Hematopoietic multipotent progenitor cell (in vitro differentiated cells): ENCODE measurements around the gene LRRC4C. TPM values are rescaled to one million over a fixed set of nuclear protein-coding genes. Genes with fewer than 3 reads are reported as not detected.

ENCODE experiments used
- DNase-seq, 3 donors: peaks; one replicate each; pipeline ENCODE4 v3.0.0-alpha.2; 2011 to 2015; ENCODE audit warnings: low read depth in 2 of 3, low spot score in 2 of 3
- total RNA-seq: library from RNA; depleted of rRNA; stranded (reverse); fragments of >200 nt; gene quantifications from one replicate; pipeline ENCODE4 v1.2.3, GENCODE V29; 2012

Gene LRRC4C
- total RNA-seq, 1 donor = 1.9 TPM

DNA sequence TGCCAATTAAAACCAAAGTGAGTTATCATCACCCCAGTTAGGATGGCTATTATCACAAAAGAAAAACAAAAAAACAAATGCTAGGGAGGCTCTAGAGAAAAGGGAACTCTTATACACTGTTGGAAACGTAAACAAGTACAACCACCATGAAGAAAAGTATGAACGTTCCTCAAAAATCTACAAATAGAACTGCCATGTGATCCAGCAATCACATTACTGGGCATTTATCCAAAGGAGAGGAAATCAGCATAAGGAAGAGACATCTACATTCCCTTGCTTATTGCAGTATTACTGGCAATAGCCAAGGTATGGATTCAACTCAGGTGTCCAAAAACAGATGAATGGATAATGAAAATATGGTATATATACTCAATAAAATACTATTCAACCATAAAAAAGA lies 1145.1 kb downstream of the LRRC4C start:
- DNase-seq = no peak

DNA sequence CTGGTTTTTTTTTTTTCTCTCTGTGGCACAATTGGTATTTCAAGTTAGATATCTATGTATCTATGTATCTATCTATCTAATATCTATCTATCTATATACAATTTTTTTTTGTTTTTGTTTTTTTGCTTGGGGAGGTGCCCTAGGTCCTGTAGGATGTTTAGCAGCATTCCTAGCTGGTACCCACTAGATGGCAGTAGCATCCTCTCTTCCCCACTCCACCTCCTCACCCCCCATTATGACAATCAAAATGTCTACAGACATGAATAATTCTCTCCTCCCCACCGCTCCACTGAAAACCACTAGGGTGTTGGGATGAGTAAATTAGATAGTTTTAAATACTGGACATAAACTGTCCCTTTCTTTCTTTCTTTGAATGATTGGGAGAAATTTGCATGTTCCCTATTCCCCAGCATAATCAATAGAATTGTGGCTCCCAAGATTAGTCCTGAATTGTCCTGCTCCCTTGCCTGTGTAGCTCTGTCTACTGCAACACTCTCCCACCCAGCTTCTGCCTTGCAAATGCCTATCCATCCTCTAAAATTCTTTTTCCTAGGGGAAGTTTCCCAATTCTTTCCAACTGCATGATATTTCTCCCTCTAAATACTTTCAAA lies 1152.4 kb downstream of the LRRC4C start:
- peak in 1 of 3 donors; percentile 45 for DNase-seq

DNA sequence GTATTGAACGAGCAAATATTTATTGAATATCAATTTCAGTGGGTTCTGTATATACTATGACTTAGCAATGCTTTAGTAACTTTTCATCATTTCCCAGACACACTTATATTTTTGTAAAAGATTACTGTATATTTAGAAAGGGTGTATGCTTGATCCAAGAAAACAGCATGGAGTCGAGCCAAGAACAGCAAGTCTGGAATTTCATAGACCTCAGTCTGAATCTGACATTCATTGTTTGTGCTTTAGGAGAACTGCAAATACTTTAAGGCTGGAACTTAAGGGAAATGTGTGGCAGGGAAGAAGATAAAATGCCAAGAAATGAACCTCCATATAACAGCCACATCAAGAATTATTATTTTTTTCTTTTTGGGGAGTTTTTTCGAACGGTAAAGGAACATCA lies 1156.8 kb downstream of the LRRC4C start:
- DNase-seq = no peak

DNA sequence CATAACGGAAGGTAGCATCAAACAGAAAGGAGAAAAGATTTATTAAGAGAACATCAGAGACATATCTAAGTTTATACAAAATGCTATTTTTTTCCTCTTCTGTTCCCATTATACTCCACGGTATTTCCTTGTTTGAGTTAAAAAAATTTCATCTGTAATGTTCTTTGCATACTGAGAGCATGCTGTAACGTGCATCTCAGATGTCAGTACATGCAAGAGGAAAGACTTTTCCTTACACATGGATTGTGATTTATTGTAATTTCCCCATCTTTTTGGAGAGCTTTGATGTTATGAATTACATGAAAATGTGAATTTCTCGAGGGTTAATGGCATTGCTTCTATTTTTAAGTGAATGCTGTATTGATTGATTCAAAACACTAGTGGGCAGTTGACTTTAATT lies 1164.0 kb downstream of the LRRC4C start:
- no peak for DNase-seq

DNA sequence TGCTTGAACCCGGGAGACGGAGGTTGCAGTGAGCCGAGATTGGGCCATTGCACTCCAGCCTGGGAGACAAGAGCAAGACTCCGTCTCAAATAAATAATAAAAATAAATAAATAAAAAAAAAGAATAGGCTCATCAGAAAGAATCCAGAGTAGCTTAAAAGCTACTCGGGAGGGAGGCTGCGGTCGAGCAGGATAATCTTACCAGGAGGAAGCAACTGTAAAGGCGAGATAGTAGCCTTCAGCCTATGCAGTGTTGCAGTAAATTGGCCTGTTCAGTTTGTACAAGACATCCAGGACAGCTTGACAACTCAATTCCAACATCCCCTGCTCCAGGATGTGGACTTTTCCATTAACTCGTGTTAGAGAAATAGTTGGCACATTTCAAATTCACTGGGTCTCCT lies 1164.7 kb downstream of the LRRC4C start:
- DNase-seq = peak in 1 of 3 donors; percentile 21

DNA sequence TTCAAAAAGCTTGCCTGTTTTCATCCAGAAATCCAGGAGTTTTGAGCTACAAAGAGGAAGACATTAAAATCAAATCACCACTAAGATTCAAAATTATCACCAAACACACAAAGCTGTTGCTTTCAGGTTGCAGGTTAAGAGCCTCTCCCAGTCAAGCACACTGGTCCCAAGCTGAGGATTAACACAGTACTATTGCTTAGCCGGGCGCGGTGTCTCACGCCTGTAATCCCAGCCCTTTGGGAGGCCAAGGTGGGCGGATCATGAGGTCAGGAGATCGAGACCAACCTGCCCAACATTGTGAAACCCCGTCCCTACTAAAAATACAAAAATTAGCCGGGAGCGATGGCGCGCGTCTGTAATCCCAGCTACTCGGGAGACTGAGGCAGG lies 1165.1 kb downstream of the LRRC4C start:
- no peak for DNase-seq

DNA sequence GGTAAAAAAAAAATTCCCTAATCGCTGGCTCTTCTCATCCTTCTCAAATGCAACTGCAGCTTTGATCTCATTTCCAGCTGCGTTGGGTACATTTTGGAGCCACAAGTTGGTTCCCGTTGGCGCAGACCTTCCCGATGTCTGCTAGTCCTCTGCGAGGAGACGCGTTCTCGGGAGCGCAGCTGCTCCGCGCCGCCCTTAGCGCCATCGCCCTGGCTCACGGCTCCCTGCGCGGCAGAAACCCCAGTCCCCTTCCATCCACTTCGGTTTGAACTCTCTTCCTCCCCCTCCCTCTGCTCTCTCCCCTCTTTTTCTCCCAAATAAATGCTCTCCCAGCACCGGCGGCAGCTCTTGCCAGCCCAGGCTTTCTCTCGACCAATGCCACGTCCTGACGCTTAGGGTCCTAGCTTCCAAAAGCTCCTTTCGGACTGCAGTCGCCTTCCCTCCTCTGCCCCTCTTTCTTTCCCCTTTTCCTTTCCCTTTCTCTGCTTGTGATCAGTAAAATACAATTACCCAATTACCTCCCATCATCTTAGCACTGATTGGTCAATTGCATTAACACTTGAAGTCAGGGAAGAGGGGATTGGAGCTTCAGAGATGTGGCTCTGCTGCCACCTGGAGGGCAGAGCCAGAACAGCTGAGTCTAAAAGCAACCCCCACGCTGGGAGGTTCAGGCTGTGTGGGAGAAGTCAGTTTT lies 1165.7 kb downstream of the LRRC4C start:
- peak in 2 of 3 donors; percentile 81 to 92 for DNase-seq

DNA sequence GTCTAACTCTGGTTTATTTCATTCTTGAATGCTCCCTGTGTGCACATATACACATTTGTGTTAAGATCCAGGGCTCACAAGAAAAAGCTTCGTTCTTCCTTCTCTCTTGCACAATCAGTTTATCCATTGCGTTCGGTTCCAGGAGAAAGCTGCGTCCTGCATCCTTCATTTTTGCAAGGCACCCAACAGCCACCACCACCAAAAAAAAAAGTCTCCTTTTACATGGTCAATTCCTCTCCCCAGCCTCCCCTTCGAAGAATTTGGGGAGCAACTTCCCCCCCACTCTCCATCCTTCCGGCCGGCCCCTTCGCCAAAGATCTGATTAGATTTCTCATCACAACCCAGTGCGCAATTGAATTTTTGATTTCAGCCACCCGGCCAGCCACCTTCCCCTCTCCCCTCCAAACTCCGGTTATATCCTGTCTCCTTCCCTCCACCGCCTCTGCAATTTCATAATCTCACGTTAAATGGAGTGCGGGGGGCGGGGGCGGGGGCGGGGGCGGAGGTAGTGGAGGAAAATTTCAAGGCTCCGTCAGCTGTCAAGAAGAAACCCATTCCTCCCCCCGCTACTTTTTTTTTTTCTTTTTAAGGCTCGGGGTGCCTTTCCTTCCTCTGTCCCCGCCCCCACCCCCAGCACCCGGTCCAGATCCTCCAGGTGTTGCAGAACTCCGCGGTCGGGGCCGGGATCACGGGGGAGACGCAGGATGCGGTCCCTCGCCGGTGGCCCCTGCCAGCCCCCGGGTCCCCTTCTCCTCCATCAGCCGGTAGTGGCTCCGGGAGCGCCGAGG lies 1166.5 kb downstream of the LRRC4C start:
- DNase-seq = peak in 1 of 3 donors; percentile 52

DNA sequence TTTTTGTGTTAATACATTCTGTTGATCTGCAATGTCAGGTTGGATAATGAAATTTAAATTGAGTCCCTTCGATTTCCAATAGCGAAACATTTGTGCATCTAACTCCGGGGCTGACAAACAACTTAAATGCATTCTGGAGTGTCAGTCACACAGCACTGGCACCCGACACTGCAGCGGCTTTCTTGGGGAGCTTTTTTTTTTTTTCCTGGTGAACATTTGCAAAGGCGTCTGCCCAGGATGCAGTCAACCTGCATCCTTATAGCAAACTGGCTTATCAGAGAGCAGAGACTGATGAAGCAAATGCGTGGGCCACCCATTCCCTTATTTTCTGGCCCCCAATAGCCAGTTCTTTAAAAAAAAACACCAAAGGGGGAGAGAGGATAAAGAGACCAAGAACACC lies 1167.7 kb downstream of the LRRC4C start:
- no peak for DNase-seq

DNA sequence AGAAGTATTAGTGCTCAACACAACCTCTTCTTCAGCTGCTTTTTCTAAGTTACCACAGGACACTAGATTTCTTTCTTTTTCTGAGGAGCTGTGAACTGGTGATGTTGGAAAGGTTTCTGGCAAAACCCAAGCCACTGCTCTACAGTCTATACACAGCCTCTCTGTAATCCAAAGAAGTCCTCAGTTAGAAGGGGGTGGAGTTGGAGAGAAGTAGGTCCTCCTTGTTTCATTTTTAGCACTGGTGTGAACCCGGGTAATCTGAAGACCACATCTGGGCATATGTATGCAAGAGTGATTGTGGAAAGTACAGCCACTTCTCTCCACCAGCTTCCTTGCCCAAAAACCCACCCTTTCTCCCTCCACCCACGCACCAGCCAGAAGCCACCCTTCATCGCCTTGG lies 1168.1 kb downstream of the LRRC4C start:
- peak in 1 of 3 donors; percentile 72 for DNase-seq

DNA sequence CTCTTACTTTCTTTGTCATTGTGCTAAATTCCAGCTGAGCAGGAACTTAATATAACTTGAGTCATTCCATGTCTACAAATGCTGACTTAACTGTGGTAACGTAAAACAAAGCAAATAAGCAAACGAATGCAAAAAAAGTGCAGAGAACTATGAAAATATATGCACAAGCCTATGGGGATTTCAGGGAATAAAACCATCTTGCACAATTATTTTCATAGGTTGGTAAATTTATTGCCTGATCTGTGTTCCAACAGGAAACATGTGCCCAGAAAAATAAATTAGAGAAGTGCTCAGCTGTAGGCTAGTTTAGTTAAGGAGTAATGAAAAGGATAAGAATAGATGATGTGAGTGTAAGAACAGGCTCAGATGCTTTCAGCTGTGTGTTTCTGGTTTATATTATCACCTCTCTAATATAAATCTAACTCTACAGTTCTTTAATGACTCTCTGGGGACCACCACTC lies 1169.3 kb downstream of the LRRC4C start:
- DNase-seq = peak in 1 of 3 donors; percentile 7

DNA sequence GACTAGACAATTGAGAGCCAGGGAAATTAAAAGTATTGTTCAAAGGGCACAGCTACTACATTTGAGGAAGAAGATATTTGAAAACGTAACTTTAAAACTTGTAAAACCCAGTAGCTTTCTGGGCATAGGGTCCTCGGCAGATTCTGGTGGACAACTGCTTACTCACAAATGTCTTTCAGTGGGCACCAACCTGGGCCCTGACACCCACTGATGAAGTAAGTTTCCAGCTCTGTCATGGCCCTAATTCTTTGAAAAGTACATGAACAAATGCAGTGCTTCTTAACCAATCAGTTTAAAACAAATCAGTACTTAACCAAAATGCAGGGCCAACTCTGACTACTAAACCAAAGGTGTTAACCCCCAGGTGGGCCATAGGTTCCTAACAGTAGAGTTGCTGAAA lies 1170.1 kb downstream of the LRRC4C start:
- DNase-seq = no peak

DNA sequence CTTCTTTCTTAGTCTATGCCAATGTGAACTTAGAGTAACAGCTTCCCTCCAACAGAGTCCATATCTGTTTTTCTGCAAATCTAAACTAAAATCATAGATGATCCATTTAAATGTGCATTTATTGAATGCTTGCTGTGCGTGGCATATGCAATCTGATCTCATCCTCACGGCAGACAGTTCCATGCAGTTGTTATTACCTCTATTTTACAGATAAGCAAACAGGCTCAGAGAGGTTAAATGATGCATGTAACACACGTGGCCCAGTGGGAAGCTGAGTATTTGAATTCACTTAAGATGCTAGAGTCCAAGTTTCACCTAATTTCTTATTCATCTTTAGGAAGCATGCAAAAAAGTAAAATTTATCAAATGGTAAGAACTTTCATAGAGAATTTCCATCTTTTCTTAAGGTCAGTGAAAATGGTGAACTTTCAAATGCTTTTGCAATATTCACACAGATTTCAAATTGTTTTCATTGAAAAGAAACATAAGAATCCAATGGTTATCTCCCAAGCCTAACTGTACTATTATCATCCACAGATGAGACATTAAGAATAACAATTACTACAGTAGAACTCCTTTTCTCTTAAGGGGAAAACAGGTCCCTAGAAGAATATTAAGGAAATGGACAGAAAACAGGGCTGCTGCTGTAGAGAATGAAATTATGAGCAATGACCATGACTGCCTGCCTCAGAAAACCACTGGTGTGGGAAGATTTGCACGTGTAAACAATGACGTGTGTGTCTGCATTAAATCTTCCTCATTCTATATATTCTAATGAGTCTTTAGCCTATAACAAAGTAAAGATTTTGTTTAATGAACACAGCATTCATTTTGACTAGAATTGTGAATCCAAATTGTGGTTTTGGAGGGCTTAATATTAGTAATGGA lies 1171.3 kb downstream of the LRRC4C start:
- no peak for DNase-seq

DNA sequence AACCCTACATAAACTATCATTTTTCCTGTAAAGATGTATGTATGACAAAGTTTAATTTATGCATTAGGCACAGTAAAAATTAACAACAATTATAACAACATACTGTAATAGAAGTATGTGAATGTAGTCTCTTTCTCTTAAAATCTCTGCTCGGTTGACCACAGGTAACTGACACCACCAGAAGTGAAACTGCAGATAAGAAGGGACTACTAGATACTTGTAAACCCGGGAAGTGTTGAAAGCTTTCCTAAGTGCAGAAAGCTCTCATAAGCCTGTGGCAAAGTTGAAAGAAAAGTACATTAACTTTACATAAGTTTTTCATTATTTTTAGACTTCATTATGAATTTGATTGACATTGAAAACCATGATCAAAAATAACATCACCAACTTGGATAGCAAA lies 1173.3 kb downstream of the LRRC4C start:
- DNase-seq = no peak

DNA sequence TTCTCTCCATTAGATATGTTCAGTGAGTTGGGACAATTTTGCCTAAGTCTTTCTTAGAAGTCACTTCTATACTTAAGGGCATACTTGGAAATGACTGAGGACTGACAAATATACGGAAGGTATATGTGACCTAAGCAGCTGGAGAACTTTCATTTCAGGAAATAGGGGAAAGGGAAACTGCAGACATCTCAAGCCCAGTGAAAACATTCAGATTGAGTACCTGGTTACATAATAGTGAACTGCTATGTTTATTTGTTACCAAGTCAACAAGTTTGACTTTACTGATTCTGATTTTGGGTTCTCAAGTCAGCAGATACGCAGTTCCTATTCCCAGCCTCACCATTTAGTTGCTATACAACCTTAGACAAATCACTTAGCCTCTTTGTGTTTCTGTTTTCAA lies 1173.9 kb downstream of the LRRC4C start:
- peak in 1 of 3 donors; percentile 39 for DNase-seq

DNA sequence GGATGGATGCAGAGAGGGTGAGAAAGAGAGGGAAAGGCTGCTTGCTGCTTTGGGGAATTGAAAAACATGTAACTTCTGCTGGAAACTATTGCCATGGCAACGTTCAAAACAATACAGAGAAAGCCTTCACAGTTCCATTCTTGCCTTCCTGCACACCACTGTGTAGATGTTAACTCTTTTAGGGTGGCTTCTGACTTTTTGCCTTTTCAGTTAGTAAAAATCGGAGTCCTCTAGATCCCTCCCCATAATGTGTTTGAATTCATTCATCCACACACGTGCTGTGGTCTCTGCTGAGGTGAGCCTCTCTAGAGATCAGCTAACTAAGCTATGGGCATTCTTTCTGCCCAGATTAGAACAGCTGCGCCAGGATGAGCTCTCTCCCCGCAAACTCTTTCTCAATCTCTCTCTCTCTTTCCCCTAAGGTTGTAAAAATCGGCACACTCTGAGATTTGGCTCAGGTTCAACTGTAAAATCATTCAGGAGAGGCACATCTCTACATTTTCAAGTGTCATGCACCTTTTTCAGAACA lies 1178.3 kb downstream of the LRRC4C start:
- DNase-seq = peak in 2 of 3 donors; percentile 59 to 83

DNA sequence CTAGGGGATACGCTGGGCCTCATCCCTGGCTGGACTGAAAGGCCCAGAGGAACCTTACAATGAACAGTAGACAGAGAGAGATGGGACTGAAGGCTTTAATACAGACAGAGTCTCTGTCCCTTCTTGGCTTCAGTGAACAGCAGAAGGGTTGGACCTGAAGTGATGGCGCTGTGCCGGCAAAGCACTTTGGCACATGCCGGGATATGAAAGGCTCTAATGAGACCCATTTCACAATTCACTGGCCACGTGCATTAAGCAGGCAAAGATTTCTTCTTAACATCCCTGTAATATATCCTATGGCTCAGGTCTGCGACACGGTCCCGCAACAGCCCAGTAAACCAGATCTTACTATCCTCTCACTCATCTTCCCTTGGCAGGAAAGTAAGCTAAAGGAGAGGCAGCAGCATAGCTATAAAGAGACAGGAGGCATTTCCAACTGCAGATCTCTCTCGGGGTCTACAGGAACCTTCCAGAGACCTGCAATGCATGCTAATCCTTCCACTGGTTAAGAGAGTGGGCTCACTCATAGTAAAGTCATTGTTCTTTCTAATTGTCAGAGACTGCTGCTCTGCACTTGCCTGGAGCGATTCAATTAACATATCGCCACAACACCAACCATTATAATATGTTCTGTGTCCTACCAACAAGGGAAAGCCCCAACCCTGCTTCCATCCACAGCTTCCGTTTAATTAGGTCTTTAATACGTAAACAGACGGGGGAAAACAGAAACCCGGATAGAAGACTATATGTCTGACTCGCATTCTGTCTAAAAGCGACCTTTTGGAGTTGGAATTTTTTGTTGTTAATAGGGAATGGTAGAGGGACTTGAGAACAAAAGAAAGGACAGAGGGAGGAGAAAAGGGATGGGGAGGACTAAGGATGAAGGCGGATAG lies 1179.0 kb downstream of the LRRC4C start:
- peak in 2 of 3 donors; percentile 38 to 79 for DNase-seq

DNA sequence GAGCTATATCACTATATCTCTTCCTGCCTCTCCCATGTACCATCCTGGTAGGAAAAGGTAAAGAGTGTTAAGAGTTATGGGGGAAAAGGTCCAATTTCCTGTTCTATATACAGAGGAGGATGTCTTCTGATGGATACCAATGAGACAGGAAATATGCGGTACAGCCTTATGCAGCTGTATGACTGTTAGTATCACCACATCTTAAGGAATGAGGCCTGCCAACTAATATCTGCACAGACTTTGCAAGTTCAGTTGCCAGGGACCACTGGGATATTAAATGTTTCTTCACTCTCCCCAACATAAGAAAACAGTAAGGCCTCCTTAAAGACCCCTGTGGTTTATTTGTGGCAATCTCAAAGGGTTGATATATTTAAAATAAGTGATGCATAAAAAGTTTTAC lies 1182.5 kb downstream of the LRRC4C start:
- no peak for DNase-seq

DNA sequence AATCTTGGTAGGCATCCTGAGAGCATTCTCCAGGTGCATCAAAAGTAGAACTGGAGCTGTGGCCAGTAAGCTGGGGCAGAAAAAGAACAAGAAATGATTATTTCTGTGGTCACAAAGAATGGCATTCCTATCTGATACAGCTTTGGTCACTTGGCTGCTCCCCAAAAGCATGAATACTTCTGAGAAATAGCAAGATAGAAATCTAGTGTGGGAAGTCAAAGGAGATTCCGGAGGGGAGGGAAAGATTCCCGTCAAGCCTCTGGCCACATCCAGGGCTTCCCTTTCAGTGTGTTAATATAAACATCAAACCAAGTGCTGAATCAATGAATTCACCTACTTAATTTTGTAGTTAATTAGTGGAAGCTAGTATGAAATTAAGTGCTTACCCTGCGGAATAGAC lies 1185.4 kb downstream of the LRRC4C start:
- no peak for DNase-seq
